PC-9 (cell line): ENCODE measurements around the gene PTPN18.

ENCODE experiments used
- EZH2 ChIP-seq: fragments of 200-600 bp; sonication (generic); IDR thresholded peaks from 2 replicates; pipeline ENCODE4 v1.8.0; 2017; ENCODE audit warnings: antibody characterized with exemption, low read depth
- TF ChIP-seq, protein P1 (sequence below): fragments of 200-600 bp; sonication (generic); conservative IDR thresholded peaks from 2 replicates; pipeline ENCODE4 v1.6.1; 2017; ENCODE audit warnings: mixed run types, antibody characterized with exemption, mild to moderate bottlenecking, moderate library complexity

DNA sequence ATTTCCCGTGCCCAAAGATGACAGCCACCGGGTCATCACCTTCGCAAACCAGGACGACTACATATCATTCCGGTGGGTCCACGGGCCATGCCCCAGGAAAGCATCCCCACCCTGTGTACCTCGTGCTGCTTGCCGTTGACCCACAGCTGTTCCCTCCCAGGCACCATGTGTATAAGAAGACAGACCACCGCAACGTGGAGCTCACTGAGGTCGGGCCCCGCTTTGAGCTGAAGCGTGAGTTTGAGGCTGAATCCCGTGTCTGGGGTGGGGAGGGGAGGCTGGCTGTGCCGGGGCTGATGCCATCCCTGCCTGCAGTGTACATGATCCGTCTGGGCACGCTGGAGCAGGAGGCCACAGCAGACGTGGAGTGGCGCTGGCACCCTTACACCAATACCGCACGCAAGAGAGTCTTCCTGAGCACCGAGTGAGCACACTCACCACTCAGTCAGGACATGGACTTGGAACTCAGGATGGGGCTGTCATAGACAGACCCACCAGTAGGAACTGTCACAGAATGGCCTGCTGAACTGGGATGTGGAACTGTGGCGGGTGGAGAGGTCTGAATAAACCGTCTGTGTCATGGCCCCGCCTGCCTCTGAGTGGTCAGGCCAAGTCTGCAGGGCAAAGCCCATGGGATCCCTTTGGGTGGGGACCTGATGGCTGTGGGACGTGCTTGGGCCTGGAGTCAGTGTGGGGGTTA, 9.7 kb upstream of the PTPN18 start:
- TF ChIP-seq, protein P1, sequence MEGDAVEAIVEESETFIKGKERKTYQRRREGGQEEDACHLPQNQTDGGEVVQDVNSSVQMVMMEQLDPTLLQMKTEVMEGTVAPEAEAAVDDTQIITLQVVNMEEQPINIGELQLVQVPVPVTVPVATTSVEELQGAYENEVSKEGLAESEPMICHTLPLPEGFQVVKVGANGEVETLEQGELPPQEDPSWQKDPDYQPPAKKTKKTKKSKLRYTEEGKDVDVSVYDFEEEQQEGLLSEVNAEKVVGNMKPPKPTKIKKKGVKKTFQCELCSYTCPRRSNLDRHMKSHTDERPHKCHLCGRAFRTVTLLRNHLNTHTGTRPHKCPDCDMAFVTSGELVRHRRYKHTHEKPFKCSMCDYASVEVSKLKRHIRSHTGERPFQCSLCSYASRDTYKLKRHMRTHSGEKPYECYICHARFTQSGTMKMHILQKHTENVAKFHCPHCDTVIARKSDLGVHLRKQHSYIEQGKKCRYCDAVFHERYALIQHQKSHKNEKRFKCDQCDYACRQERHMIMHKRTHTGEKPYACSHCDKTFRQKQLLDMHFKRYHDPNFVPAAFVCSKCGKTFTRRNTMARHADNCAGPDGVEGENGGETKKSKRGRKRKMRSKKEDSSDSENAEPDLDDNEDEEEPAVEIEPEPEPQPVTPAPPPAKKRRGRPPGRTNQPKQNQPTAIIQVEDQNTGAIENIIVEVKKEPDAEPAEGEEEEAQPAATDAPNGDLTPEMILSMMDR = no peak
- no peak for TF ChIP-seq EZH2
